NCI-H1417 (cell line): ENCODE measurements around the gene SPIRE1.
A peak's percentile ranks its signal among the peaks of the same experiment; 100 is the strongest.
"Not testable (repeated sequence)": the region's sequence is repeated elsewhere in the genome, so short reads cannot be mapped to it uniquely, and the experiment has no call there.

ENCODE experiments used
- DNase-seq, 3 experiments: peaks; one replicate each; lab custom pipeline; 2025; lab: John Stamatoyannopoulos, UW

SPIRE1 gene

DNA sequence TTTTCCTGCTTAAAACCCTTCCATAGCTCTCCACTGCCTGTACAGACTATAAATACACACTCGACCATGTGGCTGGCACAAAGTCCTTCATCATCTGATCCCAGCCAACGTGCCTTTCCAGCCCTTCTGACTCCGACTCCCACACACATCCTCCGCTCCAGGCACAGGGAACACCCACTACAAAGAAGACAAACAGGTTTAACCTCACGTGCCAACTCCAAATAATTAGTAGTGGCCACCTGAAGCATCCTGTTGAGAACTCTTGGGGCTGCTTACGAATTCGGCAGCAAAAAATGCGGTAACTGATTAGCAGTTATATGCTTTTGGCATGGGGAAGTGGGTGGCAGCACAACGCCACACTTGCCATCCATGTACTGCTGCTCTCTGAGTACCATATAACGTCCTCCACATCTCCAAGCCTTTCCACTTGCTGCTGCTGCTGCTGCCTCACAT is 12.1 kb downstream of the SPIRE1 start:
- peak in 2 of 3 experiments; percentile 77 to 88 for DNase-seq

DNA sequence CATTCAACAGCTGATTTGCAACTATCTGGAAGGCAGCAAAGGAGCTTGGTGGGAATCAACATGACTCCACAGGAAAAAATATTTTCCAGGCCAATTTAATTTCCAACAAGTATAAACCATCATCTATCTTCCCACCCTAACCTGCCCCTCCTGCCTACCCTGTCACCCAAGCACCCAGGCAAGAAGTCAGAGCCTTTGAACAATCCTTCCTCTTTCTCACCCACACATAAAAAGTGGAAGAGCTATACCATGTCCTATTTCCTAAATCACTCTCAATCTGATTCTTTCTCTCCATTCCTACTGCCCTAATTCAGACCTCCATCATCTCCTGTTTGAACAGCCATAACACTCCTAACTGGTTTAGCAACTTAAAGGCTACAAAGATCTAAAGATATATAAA is 12.7 kb downstream of the SPIRE1 start:
- DNase-seq: no peak

DNA sequence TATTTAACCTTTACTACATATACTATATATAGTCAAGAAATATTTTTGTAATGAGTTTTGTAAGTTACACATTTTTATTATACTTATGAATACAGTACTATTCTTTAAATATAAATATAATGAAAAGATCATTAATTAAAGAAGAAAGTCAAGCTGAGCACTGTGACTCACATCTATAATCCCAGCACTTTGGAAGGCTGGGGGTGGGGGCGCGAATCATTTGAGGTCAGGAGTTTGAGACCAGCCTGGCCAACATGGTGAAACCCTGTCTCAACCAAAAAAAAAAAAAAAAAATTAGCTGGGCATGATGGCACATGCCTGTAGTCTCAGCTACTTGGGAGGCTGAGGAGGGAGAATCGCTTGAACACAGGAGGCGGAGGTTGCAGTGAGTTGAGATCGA is 14.2 kb downstream of the SPIRE1 start:
- DNase-seq: not testable (repeated sequence)

- DNase-seq: no peak
These were observed 17.1 kb downstream of the SPIRE1 start for GRCh38 chr18:12640881-12641200.

- DNase-seq: no peak
These were observed 17.7 kb downstream of the SPIRE1 start for GRCh38 chr18:12639990-12640880.

GRCh38 chr18:12638644-12639124 is 19.2 kb downstream of the SPIRE1 start:
- DNase-seq: no peak

- peak in 1 of 3 experiments; percentile 36 for DNase-seq
These were observed 19.8 kb downstream of the SPIRE1 start for GRCh38 chr18:12637901-12638643.

DNA sequence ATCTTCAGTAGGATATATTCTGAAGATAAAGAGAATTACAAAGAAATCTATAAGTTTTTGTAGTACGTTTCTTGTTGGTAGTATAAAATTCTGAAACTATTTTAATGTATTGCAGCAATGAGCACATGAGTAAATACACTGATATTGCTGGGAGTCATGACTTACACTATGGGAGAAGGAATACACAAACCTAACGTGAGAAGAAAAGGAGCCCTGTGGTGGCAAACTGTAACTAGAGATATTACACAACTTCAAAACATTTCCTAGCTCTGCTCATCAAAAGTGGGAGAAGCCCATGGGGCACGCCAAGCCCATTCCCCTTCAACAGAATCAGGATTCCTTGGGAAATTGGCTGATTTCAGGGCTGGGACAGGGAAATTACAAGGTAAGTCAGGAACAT is 20.5 kb downstream of the SPIRE1 start:
- no peak for DNase-seq

GRCh38 chr18:12631831-12632477 is 26.0 kb downstream of the SPIRE1 start:
- DNase-seq: no peak

- DNase-seq: no peak
These were observed 27.8 kb downstream of the SPIRE1 start for GRCh38 chr18:12630136-12630535.

DNA sequence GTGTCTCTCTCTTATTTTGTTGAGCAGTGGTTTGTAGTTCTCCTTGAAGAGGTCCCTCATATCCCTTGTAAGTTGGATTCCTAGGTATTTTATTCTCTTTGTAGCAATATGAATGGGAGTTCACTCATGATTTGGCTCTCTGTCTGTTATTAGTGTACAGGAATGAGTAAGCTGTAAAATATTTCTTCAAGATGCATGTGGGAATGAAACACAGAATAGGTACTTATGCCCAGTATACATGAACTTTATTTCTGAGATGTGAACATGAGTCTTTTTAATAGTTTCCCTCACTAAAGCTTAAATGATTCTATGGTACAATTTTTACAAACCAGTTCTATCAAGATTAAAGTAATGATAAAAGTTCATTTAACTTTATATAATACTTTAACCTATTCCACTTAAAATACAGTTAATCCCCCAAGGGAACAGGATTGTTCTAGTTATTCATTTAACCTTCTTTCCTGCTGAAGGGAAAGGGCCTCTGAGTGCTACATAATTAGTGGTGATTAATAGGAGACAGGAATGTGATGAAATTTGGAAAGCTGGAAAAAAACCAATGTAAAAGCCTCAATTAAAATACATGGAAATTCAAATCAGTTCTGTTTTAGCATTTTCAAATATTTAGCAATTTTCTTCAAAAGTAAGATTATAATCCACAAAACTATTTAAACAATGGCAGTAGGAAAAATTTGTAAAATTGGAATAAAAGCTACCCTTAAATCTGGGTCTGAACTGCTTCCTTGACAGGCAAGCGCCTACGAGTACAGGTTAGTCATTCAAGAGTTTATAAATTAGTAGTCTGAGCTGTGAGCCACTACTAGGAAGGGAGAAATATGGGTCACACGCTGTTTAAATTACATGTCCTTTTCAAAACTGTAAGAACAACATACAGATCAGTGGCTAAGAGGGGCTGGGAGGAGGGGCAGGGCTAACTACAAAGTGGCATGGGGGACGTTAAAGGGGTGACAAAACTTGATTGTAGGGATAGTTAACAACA is 28.9 kb downstream of the SPIRE1 start:
- peak in 2 of 3 experiments; percentile 15 to 65 for DNase-seq

DNA sequence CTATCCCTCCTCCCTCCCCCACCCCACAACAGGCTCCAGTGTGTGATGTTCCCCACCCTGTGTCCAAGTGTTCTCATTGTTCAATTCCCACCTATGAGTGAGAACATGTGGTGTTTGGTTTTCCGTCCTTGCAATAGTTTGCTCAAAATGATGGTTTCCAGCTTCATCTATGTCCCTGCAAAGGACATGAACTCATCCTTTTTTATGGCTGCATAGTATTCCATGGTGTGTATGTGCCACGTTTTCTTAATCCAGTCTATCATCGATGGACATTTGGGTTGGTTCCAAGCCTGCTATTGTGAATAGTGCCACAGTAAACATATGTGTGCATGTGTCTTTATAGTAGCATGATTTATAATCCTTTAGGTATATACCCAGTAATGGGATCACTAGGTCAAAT is 30.7 kb downstream of the SPIRE1 start:
- not testable (repeated sequence) for DNase-seq

DNA sequence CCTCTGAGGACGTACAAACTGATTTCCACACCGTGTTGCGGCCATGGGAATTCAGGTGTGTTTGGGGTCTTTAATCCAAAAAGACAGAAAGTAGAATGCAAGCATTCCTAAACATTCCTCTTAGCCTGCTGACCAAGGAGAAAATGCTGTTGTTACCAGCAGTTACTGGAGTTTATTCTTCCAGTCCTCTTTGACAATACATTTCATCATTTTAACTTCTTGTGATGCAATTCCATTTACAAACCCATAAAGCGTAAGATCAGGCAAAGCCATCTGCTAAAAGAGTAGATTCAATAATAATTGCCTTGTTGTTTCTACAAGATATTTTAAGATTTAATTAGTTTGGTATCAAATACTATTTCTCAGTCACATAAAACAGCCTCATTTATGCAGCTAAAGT is 32.7 kb downstream of the SPIRE1 start:
- no peak for DNase-seq

- no peak for DNase-seq
These were observed 36.1 kb downstream of the SPIRE1 start for GRCh38 chr18:12621742-12622306.

GRCh38 chr18:12615748-12616147 is 42.2 kb downstream of the SPIRE1 start:
- DNase-seq: no peak

DNA sequence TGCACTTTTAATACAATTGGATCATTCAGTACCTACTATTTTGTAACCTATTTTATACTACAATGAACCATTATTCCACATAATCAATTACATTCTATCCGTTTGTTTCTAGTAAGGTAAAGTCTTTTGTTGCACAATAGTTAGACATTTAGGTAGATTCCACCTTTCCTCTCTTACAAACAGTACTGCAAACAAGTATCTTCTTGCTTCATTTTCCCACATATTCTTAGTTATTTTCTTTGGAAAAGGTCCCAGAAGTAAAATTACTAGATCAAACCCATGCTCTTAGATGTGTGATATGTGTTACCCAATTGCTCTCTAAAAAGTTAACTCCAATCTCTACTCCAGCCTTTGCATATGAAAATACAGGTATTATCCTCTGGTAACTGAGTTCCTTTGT is 49.6 kb downstream of the SPIRE1 start:
- DNase-seq: no peak

DNA sequence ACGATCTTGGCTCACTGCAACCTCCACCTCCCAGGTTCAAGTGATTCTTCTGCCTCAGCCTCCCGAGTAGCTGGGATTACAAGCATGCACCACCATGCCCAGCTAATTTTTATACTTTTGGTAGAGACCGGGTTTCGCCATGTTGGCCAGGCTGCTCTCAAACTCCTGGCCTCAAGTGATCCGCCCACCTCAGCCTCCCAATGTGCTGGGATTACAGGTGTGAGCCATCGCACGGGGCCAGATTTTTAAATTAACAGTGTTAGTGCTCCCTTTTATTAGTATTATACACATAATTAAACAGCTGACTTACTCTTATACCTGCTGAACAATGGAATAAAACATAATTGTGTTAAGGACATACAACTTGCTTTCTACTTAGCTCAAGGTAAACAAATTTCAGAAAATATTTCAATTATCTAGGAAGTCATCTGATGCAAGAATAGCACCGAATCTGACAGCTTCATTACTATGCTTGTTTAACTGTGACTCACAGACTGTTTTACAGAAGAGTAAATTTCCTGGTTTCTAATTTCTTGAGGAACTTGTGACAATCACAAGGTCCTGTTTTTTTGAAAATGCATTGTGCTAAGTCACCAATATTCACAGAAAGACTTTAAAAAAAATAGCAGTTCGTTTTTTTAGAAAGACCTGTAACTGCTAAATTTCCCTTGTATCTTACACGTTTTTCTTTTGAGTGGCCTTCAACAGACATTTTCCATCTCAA is 51.2 kb downstream of the SPIRE1 start:
- peak in 1 of 3 experiments; percentile 17 for DNase-seq

DNA sequence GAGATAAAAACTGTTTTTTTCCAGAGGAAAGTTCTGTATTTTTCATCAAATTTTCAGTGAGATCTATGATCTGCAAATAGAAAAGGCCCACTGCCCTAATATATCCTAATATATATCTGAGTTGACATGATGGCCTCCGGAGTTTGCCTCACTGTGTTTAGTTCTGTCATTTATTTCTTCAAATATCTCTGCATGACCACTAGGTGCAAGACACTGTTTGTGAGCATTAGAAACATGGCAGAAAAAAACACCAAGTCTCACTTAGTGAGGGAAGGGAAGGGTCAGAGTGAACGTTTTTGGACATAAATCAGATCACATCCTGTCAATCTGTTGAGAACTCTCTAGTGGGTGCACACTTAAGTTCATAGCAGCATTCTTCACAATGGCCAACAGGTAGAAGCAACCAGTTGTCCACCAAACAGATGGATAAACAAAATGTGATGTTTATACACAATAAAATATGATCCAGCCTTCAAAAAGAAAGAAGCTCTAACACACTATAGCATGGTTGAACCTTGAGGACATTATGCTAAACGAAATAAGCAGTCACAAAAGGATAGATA is 53.4 kb downstream of the SPIRE1 start:
- no peak for DNase-seq

- DNase-seq: no peak
These were observed 57.9 kb downstream of the SPIRE1 start for GRCh38 chr18:12599966-12600365.

DNA sequence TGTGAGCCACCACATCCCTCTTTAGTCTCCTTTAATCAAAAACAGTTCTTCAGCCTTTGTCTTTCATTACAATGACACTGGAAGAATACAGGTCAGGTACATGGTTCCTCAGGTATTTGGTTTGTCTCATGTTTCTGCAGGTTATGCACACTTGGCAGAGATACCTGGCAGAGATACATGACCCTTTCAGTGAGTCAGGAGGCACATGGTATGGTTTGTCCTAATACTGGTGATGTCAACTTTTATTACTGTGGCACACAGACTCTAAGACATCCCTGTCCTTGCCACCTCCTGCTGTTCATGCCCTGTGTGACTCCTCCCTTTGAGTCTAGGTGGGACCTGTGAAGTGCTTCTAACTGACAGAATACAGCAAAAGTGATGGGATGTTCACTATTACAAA is 58.4 kb downstream of the SPIRE1 start:
- no peak for DNase-seq
